T-helper 2 cell (primary cell): ENCODE results near the gene PCCA.
A peak's percentile ranks its signal among the peaks of the same experiment; 100 is the strongest.
"Not testable (repeated sequence)": the region's sequence is repeated elsewhere in the genome, so short reads cannot be mapped to it uniquely, and the experiment has no call there.

Source experiments
- DNase-seq, 5 experiments: peaks; one replicate each; pipeline versions ENCODE4 v3.0.0 to v3.0.0-alpha.2; 2012 to 2022

The PCCA gene

DNA sequence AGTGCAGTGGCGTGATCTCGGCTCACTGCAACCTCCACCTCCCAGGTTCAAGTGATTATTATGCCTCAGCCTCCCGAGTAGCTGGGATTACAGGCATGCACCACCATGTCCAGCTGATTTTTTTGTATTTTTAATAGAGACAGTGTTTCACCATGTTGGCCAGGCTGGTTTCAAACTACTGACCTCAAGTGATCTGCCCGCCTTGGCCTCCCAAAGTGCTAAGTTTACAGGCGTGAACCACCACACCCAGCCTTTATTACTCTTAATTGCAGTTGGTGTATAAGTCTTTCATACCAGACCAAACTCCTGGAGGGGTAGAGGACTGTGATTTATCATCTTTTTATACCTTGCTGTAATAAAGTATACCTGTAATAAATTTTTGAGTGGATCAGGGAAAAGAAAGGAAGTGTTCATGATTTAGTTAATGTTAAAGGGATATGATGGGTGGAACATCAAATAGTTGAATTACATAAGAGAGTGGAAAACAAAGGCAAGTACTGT lies 52.6 kb downstream of the PCCA start:
- not testable (repeated sequence) for DNase-seq

DNA sequence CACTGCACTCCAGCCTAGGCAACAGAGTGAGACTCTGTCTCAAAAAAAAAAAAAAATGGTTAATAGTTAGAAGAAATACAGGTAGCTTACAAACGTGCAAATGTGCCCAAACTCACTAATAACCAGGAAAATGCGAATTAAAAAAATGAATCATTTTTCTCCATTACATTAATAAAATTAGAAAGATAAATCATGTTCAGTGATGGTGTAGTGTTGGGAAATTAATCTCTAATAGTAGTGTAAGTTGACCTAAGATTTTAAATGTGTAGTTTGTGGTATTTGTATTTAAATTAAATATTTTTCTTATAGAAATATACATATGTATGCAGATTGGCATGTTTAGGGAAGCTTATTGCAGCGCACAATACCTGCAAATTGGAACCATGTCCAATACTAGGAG lies 57.6 kb downstream of the PCCA start:
- DNase-seq, result no peak

DNA sequence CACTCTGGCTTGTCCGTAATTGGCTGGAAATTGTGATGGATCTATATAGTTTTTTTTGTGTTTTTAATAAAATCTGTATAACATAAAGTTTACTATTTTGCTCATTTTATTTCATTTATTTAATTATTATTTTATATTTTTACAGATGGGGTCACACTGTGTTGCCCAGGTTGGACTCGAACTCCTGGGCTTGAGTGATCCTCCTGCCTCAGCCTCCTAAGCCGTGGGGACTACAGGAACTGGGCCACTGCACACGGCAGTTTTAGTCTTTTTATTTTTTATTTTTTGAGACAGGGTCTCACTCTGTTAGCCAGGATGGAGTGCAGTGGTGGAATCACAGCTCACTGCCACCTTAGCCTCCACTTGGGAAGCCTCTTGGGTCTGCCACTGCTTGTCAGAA lies 58.9 kb downstream of the PCCA start:
- no peak for DNase-seq

DNA sequence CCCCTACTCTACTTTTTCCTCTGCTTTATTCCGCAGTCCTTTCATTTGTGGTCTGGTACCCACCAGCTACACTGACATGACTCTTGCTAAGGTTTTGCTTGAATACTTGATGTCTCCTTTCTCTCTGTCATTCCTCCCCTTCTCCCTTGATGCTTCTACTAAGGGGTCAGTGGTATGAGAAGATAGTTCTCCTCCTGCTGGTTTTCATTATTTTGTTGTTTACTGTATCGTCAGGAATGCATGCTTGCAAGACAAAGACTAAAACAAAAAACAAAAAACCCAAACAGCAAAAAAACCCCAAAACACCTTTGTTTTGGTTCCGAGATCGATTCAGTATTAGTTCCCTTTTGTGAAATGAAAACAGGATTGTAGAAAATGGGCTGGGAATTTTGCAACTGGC lies 59.5 kb downstream of the PCCA start:
- no peak for DNase-seq

DNA sequence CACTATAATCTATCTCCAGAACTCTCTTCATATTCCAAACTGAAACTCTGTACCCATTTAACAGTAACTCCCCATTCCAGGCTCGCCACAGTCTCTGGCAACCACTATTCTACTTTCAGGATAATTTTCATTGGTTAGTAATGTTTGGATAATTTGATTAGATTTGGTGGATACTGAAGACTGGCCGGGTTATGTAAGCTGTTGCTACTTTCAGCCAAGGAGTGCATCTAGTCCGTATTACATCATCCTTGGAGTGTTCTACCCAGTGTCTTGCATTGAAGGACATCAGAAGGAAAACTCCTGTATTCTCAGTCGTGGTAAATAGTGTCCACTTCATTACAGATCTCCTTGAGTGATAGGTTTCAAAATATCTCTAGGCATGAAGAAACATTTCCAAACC lies 60.5 kb downstream of the PCCA start:
- DNase-seq, result no peak

DNA sequence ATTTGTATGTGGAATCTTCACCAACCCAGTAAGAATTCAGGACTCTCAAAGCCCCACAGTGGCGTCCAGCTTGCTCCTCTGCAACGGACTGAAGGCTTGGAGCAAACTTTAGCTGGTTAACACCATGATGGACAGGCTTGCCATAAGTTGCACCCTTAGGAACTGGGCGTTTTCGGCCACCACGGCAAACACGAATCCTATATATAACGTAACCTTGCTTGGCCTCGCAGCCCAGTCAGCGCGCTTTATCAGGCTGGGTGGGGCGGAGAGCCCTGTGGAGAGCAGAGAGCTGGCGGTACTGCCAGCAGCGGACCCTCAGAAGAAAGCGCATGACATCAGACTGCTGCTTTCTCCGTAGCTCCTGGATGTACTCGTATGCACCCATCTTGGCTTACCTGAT lies 61.8 kb downstream of the PCCA start:
- DNase-seq, result not testable (repeated sequence)

DNA sequence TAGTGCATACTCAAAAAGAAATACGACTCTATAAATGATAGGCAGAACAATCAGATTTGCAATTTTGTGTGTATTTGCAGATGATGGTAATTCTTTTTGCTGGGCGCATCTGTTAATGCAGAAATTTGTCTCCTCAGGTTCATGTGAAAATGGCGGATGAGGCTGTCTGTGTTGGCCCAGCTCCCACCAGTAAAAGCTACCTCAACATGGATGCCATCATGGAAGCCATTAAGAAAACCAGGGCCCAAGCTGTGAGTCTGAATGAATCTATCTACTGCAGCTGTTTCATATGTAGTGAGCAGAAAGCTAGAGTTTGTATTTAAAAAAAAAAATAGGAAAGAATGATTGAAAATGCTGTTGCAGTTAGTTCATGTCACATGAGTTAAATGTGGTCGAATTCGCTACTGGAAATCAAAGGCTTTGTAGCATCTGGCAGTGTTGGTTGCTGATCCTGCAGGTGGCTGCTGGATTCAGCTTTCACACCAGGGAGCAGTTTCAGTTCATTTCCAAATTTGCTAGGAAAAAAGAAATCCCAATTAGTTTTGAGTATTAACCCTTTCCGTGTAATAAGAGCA lies 66.0 kb downstream of the PCCA start:
- DNase-seq, result no peak

DNA sequence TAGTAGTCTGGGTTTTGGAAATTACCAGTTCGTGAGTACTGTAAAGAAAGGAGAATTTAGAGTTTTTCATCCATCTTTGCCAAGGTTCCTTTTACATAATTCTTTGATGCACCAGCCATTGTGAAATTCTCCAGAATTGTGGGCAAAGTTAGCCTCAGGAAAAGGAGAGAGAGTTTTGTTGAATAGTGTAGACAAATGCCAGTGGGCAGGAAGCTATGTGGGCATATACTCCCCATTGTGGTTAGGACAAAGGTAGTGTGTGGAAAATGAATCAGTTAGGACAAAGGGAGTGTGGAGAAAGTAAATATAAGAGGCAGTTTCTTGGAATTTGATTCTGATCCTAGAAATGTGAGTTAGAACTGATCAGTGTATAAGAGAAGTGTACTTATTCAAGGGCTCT lies 67.9 kb downstream of the PCCA start:
- DNase-seq, result no peak

DNA sequence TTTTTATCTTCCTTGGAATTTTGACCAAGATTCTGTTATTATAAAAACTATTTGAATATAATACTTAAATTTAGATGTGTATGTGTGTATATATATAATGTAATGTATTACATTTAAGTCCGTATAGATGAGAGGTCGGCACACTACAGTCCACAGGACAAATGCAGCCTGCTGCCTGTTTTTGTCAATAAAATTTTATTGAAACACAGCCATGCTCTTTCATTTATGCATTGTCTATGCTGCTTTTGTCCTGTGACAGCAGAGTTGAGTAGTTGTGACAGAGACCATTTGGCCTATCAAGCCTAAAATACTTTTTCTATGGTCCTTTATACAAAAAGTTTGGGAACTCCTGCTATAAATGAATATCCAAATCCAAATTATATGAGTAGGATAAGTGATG lies 69.7 kb downstream of the PCCA start:
- DNase-seq, result no peak

DNA sequence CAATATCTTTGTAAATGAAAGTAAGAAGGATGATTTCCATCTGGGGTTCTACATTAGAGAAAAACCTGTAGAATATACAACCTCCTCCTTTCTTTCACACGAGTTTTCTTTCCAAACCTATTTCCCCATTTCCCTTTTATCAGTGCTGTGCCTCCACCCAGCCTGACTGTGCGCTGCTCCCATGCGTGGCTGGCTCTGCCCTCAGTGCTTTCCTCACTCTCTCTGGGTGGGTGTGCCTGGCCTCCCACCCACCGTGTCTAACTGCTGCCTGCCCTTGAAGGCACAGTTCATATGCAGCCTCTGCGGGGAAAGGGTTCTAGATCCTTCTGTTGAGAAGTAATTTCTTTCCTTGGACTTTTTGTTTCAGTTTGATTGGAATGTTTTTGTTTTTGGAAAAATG lies 70.7 kb downstream of the PCCA start:
- DNase-seq, result no peak

DNA sequence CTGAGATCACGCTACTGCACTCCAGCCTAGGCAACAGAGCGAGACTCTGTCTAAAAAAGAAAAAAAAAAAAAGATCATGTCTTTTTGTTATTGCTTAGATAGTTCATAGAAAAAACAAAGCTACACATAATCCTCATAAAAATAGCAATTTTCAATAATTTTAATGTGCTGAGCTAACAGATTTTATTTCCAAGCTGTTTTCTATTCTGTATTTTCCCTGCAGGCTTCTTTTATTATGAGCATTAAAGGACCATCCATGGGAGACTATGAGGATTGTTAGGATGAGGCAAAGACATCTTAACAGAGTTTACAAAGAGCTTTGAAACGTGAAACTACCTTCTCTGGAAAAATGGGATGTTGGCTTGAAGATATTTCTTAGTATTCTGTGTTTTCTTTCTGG lies 71.6 kb downstream of the PCCA start:
- no peak for DNase-seq

DNA sequence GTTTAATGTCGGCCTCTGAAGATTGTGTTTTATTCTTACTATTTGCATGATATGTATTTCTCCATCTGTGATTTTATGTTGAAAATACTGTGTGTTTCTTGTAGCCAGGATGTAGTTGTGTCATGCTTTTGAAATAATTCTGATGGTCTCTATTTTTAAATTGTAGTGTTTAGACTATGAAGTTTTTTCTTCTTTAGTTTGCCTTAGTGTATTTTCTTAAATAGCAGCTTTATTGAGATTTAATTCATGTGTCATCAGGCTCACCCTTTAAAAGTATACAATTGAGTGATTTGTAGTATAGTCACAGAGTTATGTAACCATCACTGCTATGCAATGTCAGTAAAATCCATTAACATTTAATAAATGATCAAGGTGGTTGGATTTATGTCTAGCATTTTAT lies 74.5 kb downstream of the PCCA start:
- no peak for DNase-seq

DNA sequence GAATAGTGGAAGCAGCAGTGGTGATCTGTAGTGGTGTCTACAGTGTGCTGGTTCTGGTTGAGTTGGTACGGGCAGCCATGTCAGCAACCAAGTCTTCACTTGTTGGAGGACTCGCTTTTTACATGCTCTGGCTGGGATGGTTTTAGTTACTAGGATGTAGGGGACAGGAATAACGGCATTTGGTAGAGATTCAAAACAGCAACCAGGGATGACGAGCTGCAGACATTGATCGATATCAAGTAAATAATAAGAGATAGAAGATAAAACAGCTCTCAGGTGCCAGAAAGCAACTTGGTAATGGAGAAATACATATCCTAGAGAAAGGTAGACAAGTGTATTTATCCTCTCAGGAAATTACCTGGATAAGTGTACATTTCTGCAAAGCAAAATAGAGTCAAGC lies 84.3 kb downstream of the PCCA start:
- DNase-seq, result no peak

DNA sequence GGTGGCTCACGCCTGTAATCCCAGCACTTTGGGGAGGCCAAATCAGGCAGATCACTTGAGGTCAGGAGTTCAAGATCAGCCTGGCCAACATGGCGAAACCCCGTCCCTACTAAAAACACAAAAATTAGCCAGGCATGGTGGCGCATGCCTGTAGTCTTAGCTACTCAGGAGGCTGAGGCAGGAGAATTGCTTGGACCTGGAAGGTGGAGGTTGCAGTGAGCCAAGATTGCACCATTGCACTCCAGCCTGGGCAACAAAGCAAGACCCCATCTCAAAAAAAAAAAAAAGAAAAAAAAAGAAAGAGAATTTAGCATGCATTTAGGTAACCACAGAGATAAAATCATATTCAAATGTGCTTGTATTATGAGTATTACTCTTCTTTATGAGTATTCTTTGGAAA lies 85.6 kb downstream of the PCCA start:
- DNase-seq, result peak in 1 of 5 experiments; percentile 45

DNA sequence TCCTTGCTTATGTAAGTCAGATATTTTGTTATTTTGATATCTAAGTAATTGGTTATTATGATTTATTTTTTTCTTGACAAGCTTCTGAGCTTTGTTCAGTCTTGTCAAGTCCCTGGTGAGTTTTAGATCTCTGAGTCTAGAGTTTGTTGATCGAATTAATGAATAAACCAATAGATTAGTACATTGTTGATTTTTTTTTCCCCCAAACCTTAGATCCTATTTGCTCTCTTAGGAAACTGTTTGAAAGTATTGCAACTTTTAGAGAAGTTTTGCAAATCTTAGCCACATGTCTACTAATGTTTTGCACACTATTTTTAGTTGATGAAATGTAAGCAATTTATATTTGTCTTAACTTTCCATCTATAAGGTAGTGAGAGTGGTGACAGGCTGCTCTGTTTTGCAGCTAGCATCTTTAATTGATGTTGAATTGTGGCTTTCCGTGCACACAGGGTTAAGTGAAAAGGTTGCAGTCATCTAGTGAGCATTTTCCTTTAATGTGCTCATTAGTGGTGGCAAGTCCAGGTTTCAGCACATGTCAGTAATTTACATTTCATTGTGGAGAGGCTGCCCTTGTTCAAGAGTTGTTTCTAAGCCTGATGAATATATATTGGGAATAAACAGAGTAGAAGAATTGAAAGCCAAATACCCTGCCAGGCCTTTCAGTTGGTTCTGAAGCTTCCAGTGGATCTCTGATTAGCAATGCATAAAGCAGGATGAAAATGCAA lies 86.3 kb downstream of the PCCA start:
- peak in 1 of 5 experiments; percentile 74 for DNase-seq

DNA sequence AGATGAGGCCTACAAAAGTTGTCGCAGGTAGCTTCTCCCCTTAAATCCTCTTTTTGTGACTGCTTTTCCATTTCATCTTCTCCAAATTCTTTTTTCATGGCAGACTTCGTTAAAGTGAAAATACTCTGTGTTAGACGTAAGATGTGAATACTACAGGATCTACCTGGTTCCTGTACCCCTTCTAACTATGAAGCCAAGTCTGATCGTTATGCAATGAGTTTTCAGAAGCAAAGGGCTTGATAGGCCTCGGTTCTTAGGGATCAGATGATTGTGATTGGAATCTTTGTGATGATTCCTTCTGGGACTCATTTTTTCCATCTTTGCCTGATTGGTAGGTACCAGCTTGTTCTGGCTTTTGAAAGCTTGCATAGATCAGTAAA lies 86.9 kb downstream of the PCCA start:
- DNase-seq, result no peak

DNA sequence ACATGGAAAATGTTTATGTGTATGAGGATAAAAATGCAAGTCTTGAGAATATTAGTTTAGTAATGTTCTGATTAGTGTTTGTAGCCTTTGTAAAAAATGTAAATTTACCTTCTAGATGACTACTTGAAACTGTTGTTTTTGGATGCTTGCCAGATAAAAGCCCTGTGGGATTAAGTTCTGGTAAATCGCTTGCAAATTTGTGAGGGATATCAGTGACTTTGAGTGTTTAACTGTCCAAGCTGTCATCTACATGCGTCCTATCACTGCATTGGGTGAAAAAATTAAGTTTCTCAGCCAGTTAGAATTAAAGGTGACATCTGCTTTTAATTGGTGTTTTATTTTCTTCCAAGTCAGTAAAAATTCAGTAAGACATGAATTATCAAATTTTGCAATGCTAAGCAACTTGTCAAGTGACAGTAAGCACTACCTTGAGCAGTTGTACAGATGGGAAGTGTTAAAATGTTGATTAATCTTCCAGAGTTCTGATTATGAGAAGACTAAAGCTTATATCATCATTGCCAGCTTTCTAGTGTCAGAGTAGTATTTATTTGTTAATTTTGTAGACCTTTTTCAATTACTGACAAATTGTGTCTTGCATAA lies 88.0 kb downstream of the PCCA start:
- no peak for DNase-seq

DNA sequence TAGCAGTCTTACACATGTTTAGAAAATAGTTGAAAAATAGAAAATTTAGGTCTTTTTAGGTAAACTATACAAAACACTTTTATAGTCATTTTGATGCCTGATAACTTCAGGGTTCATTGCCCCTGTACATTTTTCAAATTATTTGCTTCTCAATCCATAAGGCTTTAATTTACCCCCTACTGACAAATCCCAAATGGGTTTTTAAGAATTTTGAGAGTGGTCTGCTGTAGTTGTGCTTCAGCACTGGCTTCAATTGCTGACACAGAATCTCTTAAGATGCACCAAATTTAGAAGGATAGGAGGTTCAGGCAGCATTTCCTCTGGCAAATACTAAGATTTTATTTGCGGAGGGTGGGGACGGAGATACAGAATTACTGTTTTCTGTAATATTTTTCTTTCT lies 89.4 kb downstream of the PCCA start:
- DNase-seq, result no peak

DNA sequence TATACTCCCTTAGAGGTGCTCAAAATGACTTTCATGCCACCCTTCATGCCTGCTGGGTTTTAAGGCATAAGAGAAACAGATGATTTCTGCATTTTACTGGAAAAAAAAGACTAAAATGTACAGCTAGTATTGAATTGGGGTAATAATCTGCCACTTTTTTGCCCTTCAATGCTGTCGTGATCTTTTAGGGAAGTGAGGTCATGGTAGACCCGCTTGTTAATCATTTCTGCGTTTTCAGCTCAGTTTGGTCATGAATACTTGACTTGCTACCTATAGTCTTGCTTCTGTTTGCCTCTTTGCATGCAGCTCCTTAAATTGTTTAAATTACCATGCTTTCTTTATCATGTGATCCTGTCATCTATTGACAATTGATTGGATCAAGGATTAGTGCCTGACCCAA lies 90.4 kb downstream of the PCCA start:
- no peak for DNase-seq

DNA sequence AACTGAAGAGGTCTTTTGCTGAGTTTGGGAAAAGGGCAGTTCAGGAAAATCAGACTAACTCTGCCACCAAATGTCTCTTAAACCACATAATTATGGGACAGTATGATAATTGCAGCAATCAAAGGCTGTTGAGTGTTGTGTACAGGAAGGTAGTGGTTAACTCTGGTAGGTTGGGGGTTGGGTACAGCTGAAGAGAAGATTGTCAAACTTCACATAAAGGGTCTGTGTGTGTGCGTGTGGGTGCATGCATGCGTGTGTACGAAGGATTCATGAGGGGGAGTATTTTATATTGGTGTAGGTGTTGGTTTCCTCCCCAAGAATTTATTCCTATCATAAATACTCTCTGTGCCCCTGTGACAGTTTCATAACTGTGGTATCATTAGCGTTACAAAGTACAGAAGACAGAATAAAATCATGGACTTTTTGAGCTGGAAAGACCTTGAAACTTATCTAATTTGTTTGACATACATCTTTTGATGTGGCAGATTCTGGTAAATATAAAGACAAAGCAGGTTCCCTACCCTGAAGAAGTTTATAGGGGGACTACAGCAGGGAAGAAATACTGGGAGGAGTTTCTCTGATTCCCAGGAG lies 94.1 kb downstream of the PCCA start:
- DNase-seq, result peak in 1 of 5 experiments; percentile 74

DNA sequence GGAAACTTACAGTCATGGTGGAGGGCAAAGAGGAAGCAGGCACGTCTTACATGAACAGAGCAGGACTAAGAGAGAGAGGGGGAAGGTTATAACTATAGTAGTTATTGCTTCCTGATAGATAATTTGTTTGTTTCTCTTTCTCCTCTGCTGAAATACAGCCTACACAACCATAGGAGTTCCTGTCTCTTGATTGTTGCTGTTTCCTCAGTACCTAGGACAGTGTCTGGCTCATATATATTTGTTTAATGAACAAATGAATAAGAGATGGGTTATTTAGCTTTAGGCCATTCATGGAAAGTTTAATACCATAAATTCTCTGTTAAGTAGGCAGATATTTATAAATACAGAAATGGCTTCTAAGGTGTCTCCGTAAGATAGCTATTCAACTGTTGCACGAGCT lies 95.2 kb downstream of the PCCA start:
- DNase-seq, result peak in 1 of 5 experiments; percentile 30

DNA sequence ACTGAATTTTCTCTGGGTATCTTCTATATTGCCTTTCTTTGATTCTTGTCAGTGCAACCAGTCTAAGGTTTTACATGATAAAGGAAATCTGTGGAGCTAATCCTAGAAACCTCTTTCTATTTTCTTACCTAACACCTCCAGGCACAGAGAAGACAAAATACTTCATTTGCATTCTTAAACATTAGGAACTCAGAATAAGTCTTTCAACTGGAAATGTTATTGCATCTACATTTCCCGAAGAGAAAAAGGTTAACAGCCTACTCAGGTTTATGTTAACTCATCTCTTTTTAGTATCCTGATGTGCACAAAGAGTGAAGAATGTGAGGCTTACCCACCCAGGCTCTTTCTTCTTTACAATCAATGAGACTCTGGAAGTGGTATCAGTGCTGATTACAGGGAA lies 106.7 kb downstream of the PCCA start:
- no peak for DNase-seq

DNA sequence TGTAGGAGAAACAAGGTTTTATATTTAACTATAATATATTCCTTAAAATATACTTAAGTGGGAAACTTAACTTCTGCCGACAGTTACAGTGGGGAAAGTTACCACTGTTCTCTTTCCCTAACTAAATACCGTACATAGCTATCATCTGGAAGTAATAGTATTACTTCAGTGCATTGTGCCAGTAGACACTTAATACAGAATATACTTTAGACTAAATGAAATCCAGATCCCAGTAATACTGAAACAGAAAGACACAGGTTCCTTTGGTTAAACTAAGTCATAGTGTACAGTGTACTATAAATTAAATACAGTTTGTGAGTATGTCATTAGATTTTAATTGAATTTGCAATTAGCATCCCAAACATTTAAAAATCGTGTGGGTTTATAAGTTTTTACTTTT lies 107.5 kb downstream of the PCCA start:
- peak in 1 of 5 experiments; percentile 9 for DNase-seq

DNA sequence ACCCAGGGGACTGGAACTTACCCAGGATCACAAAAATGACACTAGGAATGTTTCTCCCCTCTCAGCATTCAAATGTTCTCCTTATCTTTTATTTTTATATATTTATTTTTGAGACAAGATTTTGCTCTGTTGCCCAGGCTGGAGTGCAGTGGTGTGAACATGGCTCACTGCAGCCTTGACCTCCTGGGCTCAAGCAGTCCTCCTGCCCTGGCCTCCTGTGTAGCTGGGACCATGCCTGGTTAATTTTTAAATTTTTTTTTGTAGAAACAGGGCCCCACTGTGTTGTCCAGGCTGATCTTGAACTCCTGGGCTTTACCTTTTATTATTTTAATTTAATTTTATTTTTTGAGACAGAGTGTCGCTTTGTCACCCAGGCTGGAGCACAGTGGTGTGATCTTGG lies 108.2 kb downstream of the PCCA start:
- DNase-seq, result no peak
